ENCODE data around the gene DHX34.
"Not testable (repeated sequence)": the region's sequence is repeated elsewhere in the genome, so short reads cannot be mapped to it uniquely, and the experiment has no call there.

DHX34 gene

GRCh38 chr19:47339196-47339880 is 9.8 kb upstream of the DHX34 start:
- DNase-seq (ENCODE audit: low spot score): no peak
- no peak for TF ChIP-seq CTCF (IDR thresholded peaks at IDR 0.05; ENCODE audit: extremely low read depth, insufficient read depth, missing control alignments)
- in situ Hi-C loops (cut with MboI; ENCODE audit: low pct_unique_long_range_greater_than_20kb, low sequenced_read_pairs, unreplicated experiment): no loop called here

- in situ Hi-C loops (cut with MboI; ENCODE audit: low pct_unique_long_range_greater_than_20kb, low sequenced_read_pairs, unreplicated experiment): no loop called here
- no peak for TF ChIP-seq CTCF (IDR thresholded peaks at IDR 0.05; ENCODE audit: extremely low read depth, insufficient read depth, missing control alignments)
- DNase-seq (ENCODE audit: low spot score): no peak
These were observed 8.5 kb upstream of the DHX34 start for GRCh38 chr19:47340477-47341208.

- no peak for DNase-seq (ENCODE audit: low spot score)
- TF ChIP-seq CTCF (IDR thresholded peaks at IDR 0.05; ENCODE audit: extremely low read depth, insufficient read depth, missing control alignments): no peak
- in situ Hi-C loops (cut with MboI; ENCODE audit: low pct_unique_long_range_greater_than_20kb, low sequenced_read_pairs, unreplicated experiment): no loop called here
These were observed 7.4 kb upstream of the DHX34 start for GRCh38 chr19:47341734-47342133.

- in situ Hi-C loops (cut with MboI; ENCODE audit: low pct_unique_long_range_greater_than_20kb, low sequenced_read_pairs, unreplicated experiment): no loop called here
- TF ChIP-seq CTCF (IDR thresholded peaks at IDR 0.05; ENCODE audit: extremely low read depth, insufficient read depth, missing control alignments): no peak
These were observed 5.8 kb upstream of the DHX34 start for GRCh38 chr19:47343194-47343802.

GRCh38 chr19:47344425-47344824 is 4.7 kb upstream of the DHX34 start:
- DNase-seq (ENCODE audit: low spot score): no peak
- in situ Hi-C loops (cut with MboI; ENCODE audit: low pct_unique_long_range_greater_than_20kb, low sequenced_read_pairs, unreplicated experiment): no loop called here
- no peak for TF ChIP-seq CTCF (IDR thresholded peaks at IDR 0.05; ENCODE audit: extremely low read depth, insufficient read depth, missing control alignments)

More at GRCh38 chr19:47343194-47343802, 5.8 kb upstream of the DHX34 start:
- no peak for DNase-seq (ENCODE audit: low spot score)

- DNase-seq (ENCODE audit: low spot score); in situ Hi-C loops (cut with MboI; ENCODE audit: low pct_unique_long_range_greater_than_20kb, low sequenced_read_pairs, unreplicated experiment): not testable (repeated sequence)
These were observed 3.1 kb upstream of the DHX34 start for GRCh38 chr19:47346024-47346423.

GRCh38 chr19:47350630-47351029 is 1.5 kb downstream of the DHX34 start:
- TF ChIP-seq CTCF (IDR thresholded peaks at IDR 0.05; ENCODE audit: extremely low read depth, insufficient read depth, missing control alignments): no peak
- in situ Hi-C loops (cut with MboI; ENCODE audit: low pct_unique_long_range_greater_than_20kb, low sequenced_read_pairs, unreplicated experiment): no loop called here
- DNase-seq (ENCODE audit: low spot score): no peak
